Mesendoderm (in vitro differentiated cells): ENCODE results near the gene FAM117B.
A peak's percentile ranks its signal among the peaks of the same experiment; 100 is the strongest.

Experiments used
- DNase-seq: peaks from one replicate; pipeline ENCODE4 v3.0.0; 2013
- H2AK5ac ChIP-seq: 2 replicates; pipeline ENCODE4 v1.6.1; 2013; ENCODE audit warnings: low read length, inconsistent platforms
- H2BK120ac ChIP-seq: 2 replicates; pipeline ENCODE4 v1.6.1; 2013; ENCODE audit warnings: low read depth, mild to moderate bottlenecking, low read length, moderate library complexity, mixed read lengths
- H2BK15ac ChIP-seq: replicated peaks from 2 replicates; pipeline ENCODE4 v1.6.1; 2013; ENCODE audit warnings: low read depth, mild to moderate bottlenecking, moderate library complexity
- H2BK5ac ChIP-seq: 2 replicates; pipeline ENCODE4 v1.6.1; 2013; ENCODE audit warnings: low read length, inconsistent platforms
- H3K18ac ChIP-seq: 2 replicates; pipeline ENCODE4 v1.6.1; 2013; ENCODE audit warnings: mild to moderate bottlenecking, low read length, mixed read lengths
- H3K23ac ChIP-seq: one replicate; pipeline ENCODE4 v1.6.1; 2013; ENCODE audit warnings: low read length
- H3K27ac ChIP-seq: 2 replicates; pipeline ENCODE4 v1.5.1; 2013; ENCODE audit warnings: low read depth, mild to moderate bottlenecking, inconsistent platforms, low read length, moderate library complexity
- H3K27me3 ChIP-seq: 2 replicates; pipeline ENCODE4 v1.6.1; 2013; ENCODE audit warnings: low read length, control low read depth, mild to moderate bottlenecking, inconsistent platforms; ENCODE audit not compliant: insufficient read depth, poor library complexity
- H3K36me3 ChIP-seq: 2 replicates; pipeline ENCODE4 v1.6.1; 2013; ENCODE audit warnings: low read length, inconsistent platforms; ENCODE audit not compliant: control insufficient read depth, insufficient read depth
- H3K4ac ChIP-seq: one replicate; pipeline ENCODE4 v1.6.1; 2013; ENCODE audit warnings: low read depth, mild to moderate bottlenecking, low read length, moderate library complexity
- H3K4me1 ChIP-seq: 2 replicates; pipeline ENCODE4 v1.6.1; 2013; ENCODE audit warnings: low read depth, low read length, inconsistent platforms; ENCODE audit not compliant: control insufficient read depth
- H3K4me2 ChIP-seq: 2 replicates; pipeline ENCODE4 v1.6.1; 2013; ENCODE audit warnings: low read length
- H3K4me3 ChIP-seq: 2 replicates; pipeline ENCODE4 v1.5.1; 2013; ENCODE audit warnings: mild to moderate bottlenecking, low read length
- H3K56ac ChIP-seq: one replicate; pipeline ENCODE4 v1.6.1; 2013; ENCODE audit warnings: low read length
- H3K79me1 ChIP-seq: 2 replicates; pipeline ENCODE4 v1.6.1; 2013; ENCODE audit warnings: low read length, inconsistent platforms
- H3K79me2 ChIP-seq: 2 replicates; pipeline ENCODE4 v1.6.1; 2013; ENCODE audit warnings: mild to moderate bottlenecking, low read length; ENCODE audit not compliant: control insufficient read depth, insufficient read depth
- H3K9ac ChIP-seq: 2 replicates; pipeline ENCODE4 v1.6.1; 2013; ENCODE audit warnings: low read length, inconsistent platforms
- H4K5ac ChIP-seq: one replicate; pipeline ENCODE4 v1.6.1; 2013; ENCODE audit warnings: low read length
- H4K8ac ChIP-seq: one replicate; pipeline ENCODE4 v1.6.1; 2013; ENCODE audit warnings: low read depth, mild to moderate bottlenecking, control low read depth, low read length, moderate library complexity
- WGBS: extraction: QIAGEN DNeasy Blood & Tissue Kit; methylation state at CpG from one replicate; pipeline ENCODE4 v1.1.7; 2013; ENCODE audit warnings: low lambda C conversion rate, missing lambda C conversion rate; ENCODE audit not compliant: insufficient coverage; ENCODE audit errors: extremely low coverage; 5-methylcytosine and 5-hydroxymethylcytosine counted together

The FAM117B gene

DNA sequence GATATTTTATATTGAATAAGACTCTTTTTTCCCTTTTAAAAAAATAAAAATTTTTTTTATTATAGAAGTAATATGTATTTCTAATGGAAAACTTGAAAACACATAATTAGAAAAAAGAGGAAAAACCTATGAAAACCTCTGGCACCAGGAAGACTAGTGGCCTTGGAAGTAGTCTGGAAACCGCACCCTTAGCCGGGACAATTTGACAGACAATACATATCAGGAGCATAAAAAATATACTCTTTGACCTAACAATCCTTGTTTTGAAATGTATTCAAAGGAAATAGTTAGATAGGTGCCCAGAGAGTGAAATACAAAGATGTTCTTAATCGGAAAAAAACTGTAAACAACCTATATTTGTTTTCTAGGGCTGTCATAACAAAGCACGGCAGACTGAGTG lies 34.9 kb upstream of the FAM117B start:
- DNase-seq: no peak
- Histone ChIP-seq H3K27ac (no peak overlapping the region), H3K4ac (no peak overlapping the region), H3K56ac (no peak overlapping the region), H3K36me3 (no peaks in the 10 kb centered on the region), H4K8ac (no peak overlapping the region), H2BK5ac (no peak overlapping the region), H3K23ac (no peak overlapping the region), H3K4me1 (no peaks in the 10 kb centered on the region), H4K5ac (no peak overlapping the region), H3K4me3 (no peak overlapping the region), H3K18ac (no peak overlapping the region), H3K79me2 (no peaks in the 10 kb centered on the region), H3K9ac (no peak overlapping the region), H3K27me3 (no peaks in the 10 kb centered on the region), H2BK15ac (no peak overlapping the region), H3K79me1 (no peaks in the 10 kb centered on the region), H2BK120ac (no peak overlapping the region), H3K4me2 (no peak overlapping the region), H2AK5ac (no peak overlapping the region)
- no CpG with 5 or more reads among the region's 4 CpGs for WGBS

DNA sequence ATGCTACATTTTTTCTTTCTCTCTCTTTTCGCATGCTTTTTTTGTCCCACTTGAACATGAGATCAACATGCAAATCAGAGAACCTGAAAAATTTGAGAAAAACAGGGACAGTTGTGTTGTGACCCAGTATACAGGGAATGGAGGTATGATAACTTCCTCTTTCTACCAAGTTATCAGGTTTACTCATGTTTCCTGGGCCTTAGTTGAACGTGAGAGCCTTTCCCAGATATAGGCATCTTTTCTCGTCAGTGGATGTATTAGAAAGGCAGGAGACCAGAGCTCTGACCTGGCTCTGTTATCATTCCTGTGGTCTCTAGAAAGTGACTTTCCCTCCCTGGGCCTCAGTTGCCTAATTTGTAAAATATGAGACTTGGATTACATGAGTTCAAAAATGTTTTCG lies 30.1 kb upstream of the FAM117B start:
- no peak overlapping the region for H3K9ac ChIP-seq
- H3K79me2 ChIP-seq: no peaks in the 10 kb centered on the region
- H4K5ac ChIP-seq: no peak overlapping the region
- no peaks in the 10 kb centered on the region for H3K27me3 ChIP-seq
- no peak overlapping the region for H2BK120ac ChIP-seq
- H2BK5ac ChIP-seq: no peak overlapping the region
- no peak overlapping the region for H3K23ac ChIP-seq
- no peak overlapping the region for H3K27ac ChIP-seq
- no CpG with 5 or more reads among the region's 4 CpGs for WGBS
- H3K36me3 ChIP-seq: no peaks in the 10 kb centered on the region
- no peak overlapping the region for H3K4ac ChIP-seq
- no peak overlapping the region for H3K18ac ChIP-seq
- no peak overlapping the region for H2AK5ac ChIP-seq
- no peak overlapping the region for H3K56ac ChIP-seq
- no peak for DNase-seq
- no peaks in the 10 kb centered on the region for H3K4me1 ChIP-seq
- no peak overlapping the region for H3K4me3 ChIP-seq
- H3K79me1 ChIP-seq: no peaks in the 10 kb centered on the region
- H2BK15ac ChIP-seq: no peak overlapping the region
- H3K4me2 ChIP-seq: no peak overlapping the region
- H4K8ac ChIP-seq: no peak overlapping the region

DNA sequence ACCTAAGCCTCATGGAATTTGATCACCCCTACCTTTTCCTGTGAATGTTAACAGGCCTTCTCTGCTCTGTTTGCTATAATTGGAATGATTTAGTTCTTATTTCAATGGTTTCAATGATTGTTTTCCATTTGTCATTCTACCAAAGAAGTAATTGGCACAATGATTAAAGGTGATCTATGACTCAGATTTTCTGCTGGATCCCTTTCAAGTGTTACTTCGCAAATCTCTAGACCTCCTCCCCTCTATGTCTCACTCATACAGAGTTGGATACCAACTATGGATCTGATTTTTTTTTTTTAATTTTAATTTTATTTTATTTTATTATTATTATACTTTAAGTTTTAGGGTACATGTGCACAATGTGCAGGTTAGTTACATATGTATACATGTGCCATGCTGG lies 29.6 kb upstream of the FAM117B start:
- H3K27me3 ChIP-seq: no peaks in the 10 kb centered on the region
- H3K9ac ChIP-seq: no peak overlapping the region
- no peaks in the 10 kb centered on the region for H3K79me1 ChIP-seq
- H2BK15ac ChIP-seq: no peak overlapping the region
- no peak overlapping the region for H3K23ac ChIP-seq
- WGBS: no CpG with 5 or more reads among the region's 1 CpG
- no peak overlapping the region for H4K8ac ChIP-seq
- no peaks in the 10 kb centered on the region for H3K36me3 ChIP-seq
- H3K79me2 ChIP-seq: no peaks in the 10 kb centered on the region
- no peak overlapping the region for H3K4ac ChIP-seq
- no peak overlapping the region for H3K18ac ChIP-seq
- no peak overlapping the region for H3K27ac ChIP-seq
- H3K4me2 ChIP-seq: no peak overlapping the region
- no peak overlapping the region for H3K56ac ChIP-seq
- no peak overlapping the region for H3K4me3 ChIP-seq
- H2BK5ac ChIP-seq: no peak overlapping the region
- no peak for DNase-seq
- no peak overlapping the region for H2AK5ac ChIP-seq
- H2BK120ac ChIP-seq: no peak overlapping the region
- no peaks in the 10 kb centered on the region for H3K4me1 ChIP-seq
- H4K5ac ChIP-seq: no peak overlapping the region

DNA sequence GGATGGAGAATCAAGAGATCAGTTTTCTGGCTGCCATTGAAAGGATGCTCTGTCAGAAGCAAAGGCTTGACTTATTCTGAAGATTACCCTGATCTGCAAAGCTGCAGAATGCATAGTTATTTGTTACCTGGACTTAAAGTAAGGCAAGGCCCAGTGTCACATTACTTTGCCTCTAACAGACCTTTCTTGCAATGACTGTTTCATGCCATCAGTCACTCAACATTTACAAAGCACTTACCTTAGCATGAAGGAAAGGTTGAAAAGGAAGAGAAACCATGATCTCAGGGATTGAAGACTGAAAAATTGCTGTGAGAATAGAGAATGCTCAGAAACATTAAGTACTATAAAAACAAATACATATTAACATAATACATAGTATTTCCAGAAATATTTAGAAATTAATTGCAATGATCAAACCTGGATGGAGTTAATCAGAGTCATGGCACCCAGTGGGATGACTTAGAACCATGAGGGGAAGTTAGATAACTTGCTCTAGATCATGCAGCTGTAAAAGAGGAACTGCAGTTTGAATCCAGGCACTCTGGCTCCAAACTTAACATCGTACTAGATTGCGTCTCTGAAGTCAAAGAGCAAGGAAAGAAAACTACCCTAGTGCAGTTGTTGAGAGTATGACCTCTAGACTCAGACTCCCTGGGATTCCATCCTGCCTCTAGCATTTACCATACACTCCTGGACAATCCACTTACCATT lies 26.5 kb upstream of the FAM117B start:
- no peaks in the 10 kb centered on the region for H3K79me1 ChIP-seq
- no peak overlapping the region for H3K23ac ChIP-seq
- no peak overlapping the region for H4K5ac ChIP-seq
- H3K4me1 ChIP-seq: no peaks in the 10 kb centered on the region
- H3K4me2 ChIP-seq: no peak overlapping the region
- no peak overlapping the region for H3K4me3 ChIP-seq
- H2AK5ac ChIP-seq: no peak overlapping the region
- H2BK15ac ChIP-seq: no peak overlapping the region
- H4K8ac ChIP-seq: no peak overlapping the region
- no peaks in the 10 kb centered on the region for H3K36me3 ChIP-seq
- H3K27me3 ChIP-seq: no peaks in the 10 kb centered on the region
- no peak for DNase-seq
- no peak overlapping the region for H3K27ac ChIP-seq
- H3K79me2 ChIP-seq: no peaks in the 10 kb centered on the region
- no peak overlapping the region for H3K9ac ChIP-seq
- no peak overlapping the region for H3K18ac ChIP-seq
- no peak overlapping the region for H3K4ac ChIP-seq
- no peak overlapping the region for H3K56ac ChIP-seq
- no peak overlapping the region for H2BK5ac ChIP-seq
- WGBS: no CpG with 5 or more reads among the region's 2 CpGs
- no peak overlapping the region for H2BK120ac ChIP-seq

DNA sequence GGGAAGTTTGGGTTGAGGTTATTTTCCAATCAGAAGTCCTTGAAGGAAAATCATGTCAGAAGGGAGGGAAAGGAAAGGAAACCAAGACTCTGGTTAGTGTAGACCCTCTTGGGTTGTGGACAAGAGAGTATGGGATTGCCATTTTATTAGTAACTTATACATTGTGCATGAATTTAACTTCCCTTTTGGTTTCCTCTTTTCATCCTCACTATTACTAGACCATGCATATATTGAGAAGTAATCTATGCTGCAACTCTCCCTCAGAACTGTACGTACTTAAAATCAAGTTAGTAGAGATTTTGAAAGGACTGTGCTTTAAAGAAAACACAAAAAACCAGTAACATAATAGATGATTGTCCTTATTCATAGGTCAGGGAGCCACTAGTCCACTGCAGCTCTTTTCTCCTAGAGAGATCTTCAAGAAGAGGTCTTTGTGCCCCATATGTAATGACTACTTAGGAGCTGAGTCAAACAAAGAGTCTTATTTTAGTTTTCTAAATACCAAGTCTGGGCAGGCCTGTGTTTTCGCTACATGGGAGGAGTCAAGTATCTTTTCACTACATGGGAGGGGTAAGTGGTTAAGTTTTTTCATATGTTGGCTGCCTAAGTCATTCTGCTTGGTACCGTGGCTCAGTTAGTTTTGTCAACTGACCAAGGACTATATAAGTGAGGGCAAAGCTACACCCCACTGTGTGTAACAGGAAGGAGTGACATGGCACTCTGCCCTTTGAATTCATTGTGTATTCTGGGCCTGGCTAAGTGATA lies 25.2 kb upstream of the FAM117B start:
- Histone ChIP-seq H2BK120ac (no peak overlapping the region), H3K18ac (no peak overlapping the region), H3K9ac (no peak overlapping the region), H3K4me1 (no peaks in the 10 kb centered on the region), H3K27ac (no peak overlapping the region), H4K8ac (no peak overlapping the region), H2BK5ac (no peak overlapping the region), H3K79me1 (no peaks in the 10 kb centered on the region), H4K5ac (no peak overlapping the region), H3K4ac (no peak overlapping the region), H3K56ac (no peak overlapping the region), H3K27me3 (no peaks in the 10 kb centered on the region), H3K36me3 (no peaks in the 10 kb centered on the region), H2BK15ac (no peak overlapping the region), H2AK5ac (no peak overlapping the region), H3K23ac (no peak overlapping the region), H3K4me2 (no peak overlapping the region), H3K79me2 (no peaks in the 10 kb centered on the region), H3K4me3 (no peak overlapping the region)
- DNase-seq: peak; percentile 16
- WGBS: no CpG with 5 or more reads among the region's 3 CpGs
